Ovary (tissue), 9 donors: ENCODE data around the gene PTPRH. TPM values are rescaled to one million over a fixed set of nuclear protein-coding genes. Genes with fewer than 3 reads are reported as not detected.

ENCODE experiments used
- DNase-seq, 5 donors: peaks; one replicate each; pipeline ENCODE4 v3.0.0-alpha.2; 2019 to 2020
- H3K27ac ChIP-seq, 2 donors: fragments of 200-600 bp; one replicate each; pipeline versions ENCODE4 v1.5.1 to v1.8.0; 2019 to 2022
- H3K27me3 ChIP-seq: fragments of 200-600 bp; one replicate; pipeline ENCODE4 v1.8.0; 2022
- H3K36me3 ChIP-seq: fragments of 200-600 bp; sonication (generic); one replicate; pipeline ENCODE4 v1.5.1; 2019
- H3K4me1 ChIP-seq: one replicate; pipeline ENCODE4 v1.8.1; 2013; ENCODE audit warnings: mild to moderate bottlenecking, moderate library complexity; ENCODE audit not compliant: insufficient read depth
- H3K4me3 ChIP-seq: fragments of 200-600 bp; sonication (generic); one replicate; pipeline ENCODE4 v1.5.1; 2017
- H3K9me3 ChIP-seq, 2 donors: fragments of 200-600 bp in 1 of 2; sonication (generic) in 1 of 2; one replicate each; pipeline versions ENCODE4 v1.5.1 to v1.8.1; 2013 to 2019; ENCODE audit warnings: mild to moderate bottlenecking in 1 of 2, moderate library complexity in 1 of 2
- CTCF ChIP-seq, 3 donors: fragments of 450-650 bp in 2 of 3; fragments of 200-600 bp in 1 of 3; IDR thresholded peaks; one replicate each; pipeline versions ENCODE4 v1.5.1 to v1.8.0; 2016 to 2022; ENCODE audit warnings: antibody characterized with exemption in 3 of 3, mild to moderate bottlenecking in 1 of 3
- EP300 ChIP-seq: sonication (generic); formaldehyde crosslinking; IDR thresholded peaks from one replicate; pipeline ENCODE4 v1.6.1; 2017; ENCODE audit warnings: antibody characterized with exemption
- POLR2A ChIP-seq: fragments of 450-650 bp; IDR thresholded peaks from one replicate; pipeline ENCODE4 v1.6.1; 2017; ENCODE audit warnings: antibody characterized with exemption, mild to moderate bottlenecking, moderate library complexity
- WGBS, 3 donors: extraction: QIAGEN DNeasy Blood & Tissue Kit in 1 of 3; methylation state at CpG; one replicate each; pipeline versions ENCODE4 v1.1.5 to v1.1.7; 2013 to 2017; 5-methylcytosine and 5-hydroxymethylcytosine counted together
- intact Hi-C, 4 donors: fragments of 100-400 bp; cut with DNase I; formaldehyde crosslinking; loops; one replicate each; pipeline versions ENCODE4 v1.11.0 to v1.15.1; 2022 to 2023
- polyA plus RNA-seq, 2 donors: library from polyadenylated mRNA; stranded (reverse); fragments of 200-250 nt in 1 of 2; fragments of 350-450 nt in 1 of 2; fragmentation: Illumina TruSeq in 1 of 2; extraction: RNeasy Lipid Tissue Mini Kit (QIAGEN cat#74804) in 1 of 2; gene quantifications; one replicate each; pipeline ENCODE4 v1.2.3, GENCODE V29; 2013 to 2014
- total RNA-seq, 7 donors: library from RNA; depleted of rRNA in 2 of 7; stranded (reverse); fragments of >200 nt in 2 of 7; fragmentation: NEBNext Ultra II Directional in 3 of 7; extraction: Animal tissue kit (Norgen Biotek cat#: 25700) in 3 of 7; gene quantifications; one replicate each; pipeline versions ENCODE4 v1.1.0 to v1.2.4, GENCODE V29; 2016 to 2023
- donor health status: DM: no; HTN: no; CAD: no; lungs with moderate emphysema.
- donor health status: DM: no; HTN: no; CAD: no.
- donor health status: Bipolar disorder and iron deficiency.
- donor health status: DM: yes; HTN: yes; CAD: no.
- donor health status: DM: no; HTN: no; CAD: no.
- donor health status: DM: yes; HTN: yes; CAD: no.

The PTPRH gene
- total and polyA plus RNA-seq, 9 donors, result 0.23 to 4.6 (median 1.2) TPM

- H3K27me3 ChIP-seq, result peaks cover 5% of the 10 kb centered on the region
- DNase-seq, result no peak
- WGBS, 3 donors, result 0 to 2% (median 0%) methylated on average over 22 to 27 of the region's 27 CpGs
- TF ChIP-seq CTCF (IDR thresholded peaks at IDR 0.05) (no peak), POLR2A (no peak), EP300 (no peak)
- H3K36me3 ChIP-seq, result no peaks in the 10 kb centered on the region
- H3K27ac ChIP-seq, result no peak overlapping the region
- H3K4me3 ChIP-seq, result no peak overlapping the region
- H3K9me3 ChIP-seq, result no peaks in the 10 kb centered on the region
- H3K4me1 ChIP-seq, result no peaks in the 10 kb centered on the region
- intact Hi-C loops, result loop anchor here in 3 of 4 donors (10.0 kb wide), 2 partner anchors 228 to 358 kb away; partner anchors contain the start of genes IL11 (in 1 of the 3) and TMEM190 (in 1 of the 3)
Measured at GRCh38 chr19:55146705-55147273, 62.5 kb downstream of the PTPRH start.

- DNase-seq, result no peak
- intact Hi-C loops, result loop anchor here in 3 of 4 donors (10.0 kb wide), 2 partner anchors 229 to 359 kb away; partner anchors contain the start of genes IL11 (in 1 of the 3) and TMEM190 (in 1 of the 3)
- H3K9me3 ChIP-seq, result no peaks in the 10 kb centered on the region
- H3K36me3 ChIP-seq, result no peaks in the 10 kb centered on the region
- H3K27me3 ChIP-seq, result peaks cover 5% of the 10 kb centered on the region
- TF ChIP-seq POLR2A (no peak), EP300 (no peak), CTCF (IDR thresholded peaks at IDR 0.05) (no peak)
- no peak overlapping the region for H3K27ac ChIP-seq
- 1% methylated on average over 38 to 41 of the region's 41 CpGs for WGBS, 3 donors
- no peaks in the 10 kb centered on the region for H3K4me1 ChIP-seq
- no peak overlapping the region for H3K4me3 ChIP-seq
Measured at GRCh38 chr19:55146078-55146704, 63.1 kb downstream of the PTPRH start.

- peaks cover 5% of the 10 kb centered on the region for H3K27me3 ChIP-seq
- no peak overlapping the region for H3K27ac ChIP-seq
- intact Hi-C loops, result loop anchor here in 3 of 4 donors (10.0 kb wide), 2 partner anchors 230 to 360 kb away; partner anchors contain the start of genes IL11 (in 1 of the 3) and TMEM190 (in 1 of the 3)
- H3K4me3 ChIP-seq, result no peak overlapping the region
- 12 to 17% (median 15%) methylated on average over 3 of the region's 3 CpGs for WGBS, 3 donors
- H3K9me3 ChIP-seq, result no peaks in the 10 kb centered on the region
- no peak for TF ChIP-seq EP300
- no peak for TF ChIP-seq POLR2A
- no peak for TF ChIP-seq CTCF (IDR thresholded peaks at IDR 0.05)
- H3K4me1 ChIP-seq, result no peaks in the 10 kb centered on the region
- DNase-seq, result no peak
- H3K36me3 ChIP-seq, result no peaks in the 10 kb centered on the region
Measured at GRCh38 chr19:55145232-55145631, 64.1 kb downstream of the PTPRH start.

GRCh38 chr19:55141696-55142095 is 67.6 kb downstream of the PTPRH start:
- TF ChIP-seq EP300 (no peak), CTCF (IDR thresholded peaks at IDR 0.05) (no peak), POLR2A (no peak)
- Histone ChIP-seq H3K4me3 (no peak overlapping the region), H3K27ac (no peak overlapping the region), H3K9me3 (no peaks in the 10 kb centered on the region), H3K27me3 (peaks cover 4% of the 10 kb centered on the region), H3K36me3 (no peaks in the 10 kb centered on the region), H3K4me1 (no peaks in the 10 kb centered on the region)
- DNase-seq, result no peak
- intact Hi-C loops, result loop anchor here in 3 of 4 donors (5.0 to 10.0 kb wide), 3 partner anchors 233 to 363 kb away; partner anchors contain the start of genes IL11 (in 1 of the 3) and TMEM190 (in 1 of the 3)
- 11 to 29% (median 25%) methylated on average over 21 of the region's 21 CpGs for WGBS, 3 donors
